Stimulated activated CD8-positive, alpha-beta memory T cell treated with anti-CD3 and anti-CD28 coated beads, Interleukin-15, amount 100 ng/mL, for 48 hours (primary cell): ENCODE data around the gene NTRK3.

Experiments used
- DNase-seq, 2 donors: peaks; one replicate each; pipeline ENCODE4 v3.0.0-alpha.2; 2020; ENCODE audit warnings: low read depth in 2 of 2

The NTRK3 gene

GRCh38 chr15:88256279-88257230 lies at the start of gene NTRK3:
TSS of gene NTRK3 (minus strand) at chr15:88256739. CDS start at chr15:88256153, 586 bp downstream.
- DNase-seq, result no peak

GRCh38 chr15:88303395-88303794 lies 46.9 kb upstream of the NTRK3 start:
- DNase-seq, result no peak

- no peak for DNase-seq
Observed at GRCh38 chr15:88302373-88302772, 45.8 kb upstream of the NTRK3 start.

- no peak for DNase-seq
Observed at GRCh38 chr15:88301311-88301710, 44.8 kb upstream of the NTRK3 start.

- DNase-seq, result no peak
Observed at GRCh38 chr15:88300861-88301260, 44.3 kb upstream of the NTRK3 start.

DNA sequence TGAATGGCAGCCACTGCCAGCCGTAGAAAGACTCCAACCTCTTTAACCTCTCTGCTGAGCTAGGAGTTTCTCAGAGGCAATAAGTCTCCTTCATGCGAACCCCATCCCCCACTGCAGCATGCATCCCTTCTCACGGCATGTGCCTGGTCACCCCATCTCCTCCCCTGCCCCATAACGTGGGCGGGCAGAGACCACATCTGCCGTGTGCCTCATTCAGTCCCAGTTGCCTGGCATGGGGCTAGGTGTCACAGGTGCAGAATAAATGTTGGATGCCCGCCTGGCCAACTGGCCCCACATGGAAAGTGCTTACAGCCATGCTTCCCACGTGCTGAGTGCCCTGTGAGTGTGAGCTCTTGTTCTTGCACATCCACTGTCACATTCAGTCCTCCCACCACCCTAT lies 43.5 kb upstream of the NTRK3 start:
- no peak for DNase-seq

DNA sequence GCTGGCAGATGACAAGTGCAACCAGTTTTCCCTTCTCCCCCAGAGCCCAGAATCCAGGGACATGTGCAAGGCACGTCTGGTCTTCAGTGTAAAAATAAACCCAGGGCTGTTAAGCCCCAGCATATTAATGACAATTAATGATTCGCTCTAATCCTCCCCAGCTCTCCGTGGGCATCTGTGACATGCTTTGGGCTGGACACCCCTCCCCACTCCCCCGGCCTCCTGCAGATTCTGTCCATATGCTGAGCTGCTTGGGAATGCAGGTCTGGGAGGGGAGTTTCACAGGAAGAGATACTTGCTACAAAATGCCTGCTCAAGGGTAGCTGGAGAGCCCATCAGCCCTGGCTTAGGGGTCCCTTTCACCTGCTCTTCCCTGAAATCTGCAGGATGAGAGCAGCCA lies 43.0 kb upstream of the NTRK3 start:
- no peak for DNase-seq

- no peak for DNase-seq
Observed at GRCh38 chr15:88288661-88289060, 32.1 kb upstream of the NTRK3 start.

DNA sequence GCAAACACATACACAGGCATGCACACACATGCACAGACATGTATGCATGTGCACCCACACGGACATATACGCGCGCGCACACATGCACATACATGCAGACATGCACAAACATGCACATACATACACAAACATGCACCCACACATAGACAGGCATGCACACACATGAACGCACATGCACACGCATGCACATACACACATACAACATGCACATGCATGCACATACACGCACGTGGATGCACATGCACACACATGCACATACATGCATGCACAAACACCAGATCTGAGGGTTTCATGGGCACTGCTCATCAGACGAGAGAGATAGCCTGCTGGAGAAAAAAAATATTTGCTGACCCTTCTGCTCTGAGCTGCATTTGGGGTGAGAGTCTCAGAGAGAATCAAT lies 31.7 kb upstream of the NTRK3 start:
- DNase-seq, result no peak

GRCh38 chr15:88284318-88284998 lies 27.9 kb upstream of the NTRK3 start:
- DNase-seq, result no peak

GRCh38 chr15:88282614-88283013 lies 26.1 kb upstream of the NTRK3 start:
- DNase-seq, result no peak

DNA sequence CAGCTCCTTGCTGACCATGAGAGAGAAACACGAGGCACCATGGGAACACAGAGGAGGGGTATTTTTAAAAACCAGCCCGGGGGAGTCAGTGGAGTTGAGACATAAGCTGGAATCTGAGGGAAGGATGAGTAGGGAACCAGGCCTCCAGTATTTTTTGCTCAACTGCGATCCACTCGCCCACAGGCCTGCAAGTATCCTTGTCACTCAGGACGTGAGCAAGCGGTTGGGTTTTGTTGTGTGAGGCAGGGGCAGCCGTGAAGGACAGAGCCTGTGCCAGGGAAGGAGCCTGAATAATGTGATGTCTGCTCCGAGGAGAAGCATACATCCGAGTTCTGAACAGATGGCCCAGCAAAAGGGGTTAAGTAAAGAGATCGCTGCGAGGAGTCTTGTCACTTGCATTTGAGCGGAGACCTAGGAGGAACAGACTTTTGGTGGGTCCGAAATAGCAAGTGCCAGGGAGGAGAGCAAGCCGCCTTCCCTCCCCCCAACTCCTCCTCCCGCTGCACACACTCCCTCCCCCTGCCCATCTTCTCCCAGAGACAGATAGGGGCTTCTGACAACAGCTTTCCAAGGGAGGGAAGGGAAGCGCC lies 20.4 kb upstream of the NTRK3 start:
- DNase-seq, result no peak

GRCh38 chr15:88275804-88276203 lies 19.3 kb upstream of the NTRK3 start:
- no peak for DNase-seq

- peak; percentile 37 to 40 for DNase-seq
Observed at GRCh38 chr15:88274553-88275460, 18.3 kb upstream of the NTRK3 start.

GRCh38 chr15:88272421-88272820 lies 15.9 kb upstream of the NTRK3 start:
- no peak for DNase-seq

DNA sequence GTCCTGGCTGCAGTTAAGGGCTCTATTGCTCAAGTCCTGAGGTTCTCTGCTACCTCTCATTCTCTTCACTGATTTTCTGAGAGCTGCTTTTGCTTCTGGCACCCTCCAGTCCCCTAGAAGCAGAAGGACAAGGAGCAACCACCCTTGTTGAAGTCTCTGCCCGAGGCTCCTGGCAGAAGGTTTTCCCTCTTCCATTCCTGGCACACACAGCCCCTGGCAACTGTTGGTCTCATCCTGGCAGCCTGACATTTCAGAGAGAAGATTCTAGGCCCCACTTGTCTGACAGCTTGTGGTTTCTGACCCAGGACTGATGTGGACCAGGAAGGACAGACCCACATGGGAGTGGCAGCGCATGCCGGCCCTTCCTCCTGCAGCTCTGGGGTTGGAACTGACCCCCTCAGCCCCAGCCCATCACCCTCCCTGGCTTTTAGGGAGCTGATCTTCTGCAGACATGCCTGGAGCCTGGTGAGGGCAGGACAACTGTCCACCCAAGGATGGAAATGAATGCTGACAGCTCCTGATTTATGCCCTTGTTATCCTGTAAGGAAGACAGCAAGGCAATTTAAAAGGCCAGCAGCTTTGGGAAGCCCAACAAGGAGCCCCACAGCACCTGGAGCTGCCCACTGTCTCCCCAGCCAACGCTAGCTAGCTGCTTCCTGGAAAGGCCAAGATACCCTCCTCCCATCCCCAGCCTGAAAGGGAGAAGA lies 13.0 kb upstream of the NTRK3 start:
- DNase-seq, result no peak

DNA sequence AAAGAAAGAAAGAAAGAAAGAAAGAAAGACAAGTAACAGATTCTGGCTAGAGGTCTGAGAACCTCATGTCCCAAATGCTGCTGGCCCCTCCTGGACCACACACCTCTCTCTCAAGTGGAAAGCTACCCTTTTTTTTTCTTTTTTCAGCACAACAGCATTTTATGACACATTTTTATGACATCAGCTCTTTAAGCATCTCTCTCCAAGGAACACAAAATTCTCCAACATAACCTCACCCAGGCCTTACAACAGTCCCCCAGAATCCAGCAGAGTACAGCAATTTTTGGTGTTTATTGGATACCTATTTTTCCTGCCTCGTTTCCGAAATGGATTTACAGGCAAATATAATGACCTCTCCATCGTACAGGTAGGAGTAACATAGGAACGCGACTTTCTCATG lies 11.2 kb upstream of the NTRK3 start:
- no peak for DNase-seq

GRCh38 chr15:88266170-88266569 lies 9.6 kb upstream of the NTRK3 start:
- no peak for DNase-seq

GRCh38 chr15:88264622-88265021 lies 8.1 kb upstream of the NTRK3 start:
- no peak for DNase-seq

- no peak for DNase-seq
Observed at GRCh38 chr15:88262064-88262463, 5.5 kb upstream of the NTRK3 start.

DNA sequence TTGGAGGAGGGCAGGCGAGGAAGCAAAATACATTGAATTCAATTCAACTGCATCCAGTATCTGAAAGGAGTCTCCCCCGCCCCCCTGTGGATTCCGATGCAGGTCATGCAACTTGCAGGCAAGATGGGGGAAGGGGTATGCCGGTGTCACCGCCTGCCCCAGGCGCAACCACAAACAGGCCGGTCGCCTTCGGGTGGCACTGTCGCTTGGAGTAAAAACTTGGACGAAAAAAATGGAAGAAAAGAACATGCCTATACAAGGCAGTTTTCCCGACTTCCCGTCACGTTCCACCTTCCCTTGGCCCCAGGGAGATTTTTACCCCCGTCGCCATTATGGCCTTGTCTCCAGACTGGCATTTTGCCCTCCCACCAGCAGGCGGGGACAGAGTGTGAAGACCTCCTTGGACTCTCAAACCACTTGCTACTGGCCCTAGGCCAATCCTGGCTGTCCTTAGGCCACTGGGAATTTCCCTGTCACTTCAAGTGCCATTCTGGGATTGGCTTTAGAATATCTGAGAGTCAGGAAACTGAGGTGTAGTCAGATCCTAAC lies 1.6 kb upstream of the NTRK3 start:
- no peak for DNase-seq
